Stimulated activated CD8-positive, alpha-beta memory T cell treated with anti-CD3 and anti-CD28 coated beads, Interleukin-2, amount 100 ng/mL, for 48 hours (primary cell): ENCODE measurements around the gene RUFY1.
"Not testable (repeated sequence)": the region's sequence is repeated elsewhere in the genome, so short reads cannot be mapped to it uniquely, and the experiment has no call there.

ENCODE experiments used
- DNase-seq, 2 donors: peaks; one replicate each; pipeline ENCODE4 v3.0.0-alpha.2; 2020; ENCODE audit warnings: low read depth in 2 of 2

RUFY1 gene

GRCh38 chr5:179550511-179551342, at the start of gene RUFY1:
Gene RUFY1, plus strand, starts transcription at chr5:179550554. Its CDS starts 16 bp downstream, at chr5:179550570.
- peak; percentile 74 to 77 for DNase-seq

GRCh38 chr5:179501997-179502396, 48.4 kb upstream of the RUFY1 start:
- DNase-seq, result not testable (repeated sequence)

- not testable (repeated sequence) for DNase-seq
Observed at GRCh38 chr5:179502420-179502819, 47.9 kb upstream of the RUFY1 start.

GRCh38 chr5:179504191-179504590, 46.2 kb upstream of the RUFY1 start:
- no peak for DNase-seq

GRCh38 chr5:179504600-179505396, 45.6 kb upstream of the RUFY1 start:
- DNase-seq, result no peak

- no peak for DNase-seq
Observed at GRCh38 chr5:179505636-179506261, 44.6 kb upstream of the RUFY1 start.

GRCh38 chr5:179509239-179509638, 41.1 kb upstream of the RUFY1 start:
- no peak for DNase-seq

- no peak for DNase-seq
Observed at GRCh38 chr5:179509845-179510244, 40.5 kb upstream of the RUFY1 start.

- DNase-seq, result no peak
Observed at GRCh38 chr5:179512452-179513000, 37.8 kb upstream of the RUFY1 start.

- DNase-seq, result not testable (repeated sequence)
Observed at GRCh38 chr5:179515501-179515900, 34.9 kb upstream of the RUFY1 start.

- DNase-seq, result no peak
Observed at GRCh38 chr5:179516221-179516620, 34.1 kb upstream of the RUFY1 start.

GRCh38 chr5:179517746-179518145, 32.6 kb upstream of the RUFY1 start:
- DNase-seq, result not testable (repeated sequence)

- not testable (repeated sequence) for DNase-seq
Observed at GRCh38 chr5:179518369-179518768, 32.0 kb upstream of the RUFY1 start.

GRCh38 chr5:179519416-179520070, 30.8 kb upstream of the RUFY1 start:
- DNase-seq, result not testable (repeated sequence)

- not testable (repeated sequence) for DNase-seq
Observed at GRCh38 chr5:179522107-179522506, 28.2 kb upstream of the RUFY1 start.

GRCh38 chr5:179526978-179527377, 23.4 kb upstream of the RUFY1 start:
- DNase-seq, result no peak

GRCh38 chr5:179530069-179530998, 20.0 kb upstream of the RUFY1 start:
- peak; percentile 60 to 63 for DNase-seq

GRCh38 chr5:179533024-179533423, 17.3 kb upstream of the RUFY1 start:
- no peak for DNase-seq

GRCh38 chr5:179533907-179534306, 16.4 kb upstream of the RUFY1 start:
- no peak for DNase-seq

- DNase-seq, result no peak
Observed at GRCh38 chr5:179534431-179534830, 15.9 kb upstream of the RUFY1 start.
